ENCODE measurements around the gene LRWD1.

LRWD1 gene

DNA sequence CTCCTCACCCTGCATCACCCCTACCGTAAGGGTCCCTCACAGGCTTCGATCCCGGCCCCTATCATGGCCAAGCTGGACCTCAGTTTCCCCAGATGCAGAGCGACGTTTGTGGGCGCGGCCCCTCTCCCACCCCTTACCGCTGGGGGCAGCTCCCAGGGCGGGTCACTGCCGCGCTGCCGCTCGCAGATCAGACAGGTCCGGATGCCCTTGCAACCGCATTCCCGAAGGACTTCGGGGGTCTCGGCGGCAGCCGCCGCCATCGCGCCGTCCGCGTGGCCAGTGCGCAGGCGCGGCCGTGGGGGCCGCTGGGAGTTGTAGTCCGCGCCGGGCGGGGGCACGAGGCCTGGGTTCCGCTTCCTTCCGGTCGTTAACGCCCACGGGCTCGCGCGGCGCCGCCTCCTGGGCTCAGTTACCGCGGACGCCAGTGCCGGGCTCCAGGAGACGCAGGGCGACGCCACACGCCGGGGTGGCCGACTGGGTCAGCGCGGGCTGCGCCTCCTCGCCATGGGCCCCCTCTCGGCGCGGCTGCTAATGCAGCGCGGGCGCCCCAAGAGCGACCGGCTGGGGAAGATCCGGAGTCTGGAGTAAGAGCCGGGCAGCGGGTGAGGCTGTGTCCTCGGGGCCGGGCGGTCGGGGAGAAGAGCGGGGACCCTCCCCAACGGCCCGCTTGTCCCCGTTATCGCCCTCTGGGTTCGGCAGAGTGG lies at the start of gene LRWD1, which contains the start of gene ALKBH4:
Gene LRWD1, plus strand, starts transcription at position 408 of the 704 bp plus-strand sequence. Its CDS starts 97 bp downstream, at position 505.
Gene ALKBH4, minus strand, starts transcription at position 287 of the 704 bp plus-strand sequence. Its CDS starts 27 bp downstream, at position 260.
- DNase-seq (peak; percentile 92), ATAC-seq (ENCODE audit: insufficient read depth, low read depth) (peak; percentile 89)
- peaks cover 10% of the 10 kb centered on the region for H4K20me1 ChIP-seq (ENCODE audit: insufficient read depth, low read length)
- no peaks in the 10 kb centered on the region for H3K9me3 ChIP-seq (ENCODE audit: insufficient read depth, low read length, severe bottlenecking)
- H3K4me3 ChIP-seq (ENCODE audit: low read depth in 1 of 2, low read length in 2 of 2): peak within 1 kb of the TSS; percentile 84 to 97
- peaks cover 28% of the 10 kb centered on the region for H3K4me1 ChIP-seq (ENCODE audit: insufficient read depth, low read length)
- H3K36me3 ChIP-seq (ENCODE audit: insufficient read depth, low read length): peaks cover 22% of the 10 kb centered on the region
- H3K4me2 ChIP-seq (ENCODE audit: insufficient read depth, low read length): peak within 1 kb of the TSS; percentile 67
- peak within 1 kb of the TSS; percentile 86 for H3K27ac ChIP-seq (ENCODE audit: low read length)
- peak within 1 kb of the TSS; percentile 94 for H3K9ac ChIP-seq (ENCODE audit: low read depth, low read length)
- H3K27me3 ChIP-seq (ENCODE audit: insufficient read depth, low read length, poor library complexity): no peaks in the 10 kb centered on the region
- TF ChIP-seq, protein P1, sequence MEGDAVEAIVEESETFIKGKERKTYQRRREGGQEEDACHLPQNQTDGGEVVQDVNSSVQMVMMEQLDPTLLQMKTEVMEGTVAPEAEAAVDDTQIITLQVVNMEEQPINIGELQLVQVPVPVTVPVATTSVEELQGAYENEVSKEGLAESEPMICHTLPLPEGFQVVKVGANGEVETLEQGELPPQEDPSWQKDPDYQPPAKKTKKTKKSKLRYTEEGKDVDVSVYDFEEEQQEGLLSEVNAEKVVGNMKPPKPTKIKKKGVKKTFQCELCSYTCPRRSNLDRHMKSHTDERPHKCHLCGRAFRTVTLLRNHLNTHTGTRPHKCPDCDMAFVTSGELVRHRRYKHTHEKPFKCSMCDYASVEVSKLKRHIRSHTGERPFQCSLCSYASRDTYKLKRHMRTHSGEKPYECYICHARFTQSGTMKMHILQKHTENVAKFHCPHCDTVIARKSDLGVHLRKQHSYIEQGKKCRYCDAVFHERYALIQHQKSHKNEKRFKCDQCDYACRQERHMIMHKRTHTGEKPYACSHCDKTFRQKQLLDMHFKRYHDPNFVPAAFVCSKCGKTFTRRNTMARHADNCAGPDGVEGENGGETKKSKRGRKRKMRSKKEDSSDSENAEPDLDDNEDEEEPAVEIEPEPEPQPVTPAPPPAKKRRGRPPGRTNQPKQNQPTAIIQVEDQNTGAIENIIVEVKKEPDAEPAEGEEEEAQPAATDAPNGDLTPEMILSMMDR (IDR thresholded peaks at IDR 0.05; ENCODE audit: borderline replicate concordance, extremely low read depth, low read length, poor library complexity, severe bottlenecking): peak; percentile 26
- TF ChIP-seq EZH2 (IDR thresholded peaks at IDR 0.05; ENCODE audit: borderline replicate concordance, low read depth, low read length, severe bottlenecking): no peak
- H2AFZ ChIP-seq (ENCODE audit: low read depth, low read length): peak within 1 kb of the TSS; percentile 99
- H3K79me2 ChIP-seq (ENCODE audit: insufficient read depth, low read length): peaks cover 50% of the 10 kb centered on the region

DNA sequence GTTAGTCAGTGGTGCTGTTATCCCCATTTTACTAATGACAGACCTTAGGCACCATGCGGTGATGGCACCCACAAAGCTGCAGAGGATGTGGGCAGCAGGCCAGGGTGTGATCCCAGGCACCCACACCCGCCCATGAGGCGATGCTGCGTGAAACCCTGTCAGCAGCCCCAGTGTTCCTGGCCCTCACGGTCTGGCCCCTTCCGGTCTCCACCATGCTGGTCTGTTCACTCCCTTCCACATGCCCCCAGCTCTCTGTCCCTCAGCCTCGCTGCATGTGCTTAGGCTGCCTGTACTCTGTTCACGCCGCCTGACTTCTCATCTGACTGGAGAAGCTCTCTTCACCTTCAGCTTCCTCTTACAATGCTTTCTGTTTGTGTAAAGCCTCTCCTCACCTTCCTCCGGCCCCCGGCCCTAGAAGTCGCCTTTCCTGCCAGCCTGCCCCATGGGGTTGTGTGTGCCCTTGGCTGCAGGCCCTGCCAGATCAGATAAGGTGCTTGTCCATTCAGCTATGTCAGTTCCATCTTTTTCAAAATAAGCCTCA lies 49.0 kb upstream of the LRWD1 start:
- Histone ChIP-seq H3K4me1 (ENCODE audit: insufficient read depth, low read length) (no peaks in the 10 kb centered on the region), H3K27ac (ENCODE audit: low read length) (no peak overlapping the region), H3K27me3 (ENCODE audit: insufficient read depth, low read length, poor library complexity) (no peaks in the 10 kb centered on the region), H4K20me1 (ENCODE audit: insufficient read depth, low read length) (peaks cover 6% of the 10 kb centered on the region; the same call in 1 of the 2 replicates), H3K4me3 (ENCODE audit: low read depth in 1 of 2, low read length in 2 of 2) (no peak overlapping the region), H3K9me3 (ENCODE audit: insufficient read depth, low read length, severe bottlenecking) (no peaks in the 10 kb centered on the region), H2AFZ (ENCODE audit: low read depth, low read length) (no peak overlapping the region), H3K36me3 (ENCODE audit: insufficient read depth, low read length) (peaks cover 93% of the 10 kb centered on the region), H3K4me2 (ENCODE audit: insufficient read depth, low read length) (no peak overlapping the region), H3K79me2 (ENCODE audit: insufficient read depth, low read length) (peaks cover 11% of the 10 kb centered on the region; the same call in 1 of the 2 replicates), H3K9ac (ENCODE audit: low read depth, low read length) (no peak overlapping the region)
- DNase-seq (no peak), ATAC-seq (ENCODE audit: insufficient read depth, low read depth) (0 out of 3 replicates have a peak, but pooled peaks have one; percentile 37)
- TF ChIP-seq EZH2 (IDR thresholded peaks at IDR 0.05; ENCODE audit: borderline replicate concordance, low read depth, low read length, severe bottlenecking): no peak
- TF ChIP-seq, protein P1 (IDR thresholded peaks at IDR 0.05; ENCODE audit: borderline replicate concordance, extremely low read depth, low read length, poor library complexity, severe bottlenecking): no peak

DNA sequence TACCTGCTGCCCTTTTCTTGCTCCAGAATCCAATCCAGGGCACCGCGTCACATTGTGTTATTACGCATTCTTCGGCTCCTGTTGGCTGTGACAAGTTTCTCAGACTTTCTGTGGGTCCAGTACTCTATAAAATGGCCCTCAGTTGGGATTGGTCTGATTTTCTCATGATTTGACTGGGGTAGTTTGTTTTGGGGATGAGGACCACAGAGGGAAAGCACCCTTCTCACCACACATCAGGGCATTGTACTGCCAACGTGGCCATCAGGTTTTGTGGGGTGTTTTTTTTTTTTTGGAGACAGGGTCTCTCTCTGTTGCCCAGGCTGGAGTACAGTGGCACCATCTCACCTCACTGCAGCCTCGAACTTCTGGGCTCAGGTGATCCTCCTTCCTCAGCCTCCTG lies 48.4 kb upstream of the LRWD1 start:
- Histone ChIP-seq H3K9me3 (ENCODE audit: insufficient read depth, low read length, severe bottlenecking) (no peaks in the 10 kb centered on the region), H3K79me2 (ENCODE audit: insufficient read depth, low read length) (peaks cover 11% of the 10 kb centered on the region; the same call in 1 of the 2 replicates), H3K4me1 (ENCODE audit: insufficient read depth, low read length) (no peaks in the 10 kb centered on the region), H3K36me3 (ENCODE audit: insufficient read depth, low read length) (peaks cover 93% of the 10 kb centered on the region), H2AFZ (ENCODE audit: low read depth, low read length) (no peak overlapping the region), H3K4me3 (ENCODE audit: low read depth in 1 of 2, low read length in 2 of 2) (no peak overlapping the region), H3K27me3 (ENCODE audit: insufficient read depth, low read length, poor library complexity) (no peaks in the 10 kb centered on the region), H3K4me2 (ENCODE audit: insufficient read depth, low read length) (no peak overlapping the region), H3K27ac (ENCODE audit: low read length) (no peak overlapping the region), H4K20me1 (ENCODE audit: insufficient read depth, low read length) (peaks cover 6% of the 10 kb centered on the region; the same call in 1 of the 2 replicates), H3K9ac (ENCODE audit: low read depth, low read length) (no peak overlapping the region)
- TF ChIP-seq, protein P1 (IDR thresholded peaks at IDR 0.05; ENCODE audit: borderline replicate concordance, extremely low read depth, low read length, poor library complexity, severe bottlenecking): no peak
- no peak for TF ChIP-seq EZH2 (IDR thresholded peaks at IDR 0.05; ENCODE audit: borderline replicate concordance, low read depth, low read length, severe bottlenecking)
- ATAC-seq (ENCODE audit: insufficient read depth, low read depth) (no peak), DNase-seq (no peak)
